Mesenchymal stem cell (in vitro differentiated cells and primary cell): ENCODE data around the gene CD163L1.

Experiments
- DNase-seq: peaks from one replicate; pipeline ENCODE4 v3.0.0-alpha.2; 2013
- H2AFZ ChIP-seq: one replicate; pipeline ENCODE4 v1.6.1; 2013; ENCODE audit warnings: low read depth, mild to moderate bottlenecking, control low read depth, inconsistent platforms, low read length, moderate library complexity
- H2AK5ac ChIP-seq: 2 replicates; pipeline ENCODE4 v1.6.1; 2013; ENCODE audit warnings: low read length, moderate library complexity, mild to moderate bottlenecking, inconsistent platforms; ENCODE audit not compliant: severe bottlenecking
- H2BK120ac ChIP-seq: one replicate; pipeline ENCODE4 v1.6.1; 2013; ENCODE audit warnings: low read depth, mild to moderate bottlenecking, inconsistent platforms, low read length, moderate library complexity
- H2BK12ac ChIP-seq, 2 experiments: one replicate each; pipeline ENCODE4 v1.6.1; 2013; ENCODE audit warnings: inconsistent platforms in 2 of 2, low read length in 2 of 2, mild to moderate bottlenecking in 2 of 2, moderate library complexity in 2 of 2, control low read depth in 1 of 2
- H2BK15ac ChIP-seq: one replicate; pipeline ENCODE4 v1.6.1; 2013; ENCODE audit warnings: mild to moderate bottlenecking, low read depth, inconsistent platforms; ENCODE audit not compliant: poor library complexity, severe bottlenecking
- H2BK5ac ChIP-seq: 2 replicates; pipeline ENCODE4 v1.6.1; 2013; ENCODE audit warnings: low read depth, mild to moderate bottlenecking, low read length, control low read depth, inconsistent platforms; ENCODE audit not compliant: poor library complexity, severe bottlenecking
- H3K14ac ChIP-seq, 2 experiments: one replicate each; pipeline ENCODE4 v1.6.1; 2013; ENCODE audit warnings: inconsistent platforms in 2 of 2, low read length in 2 of 2, control low read depth in 1 of 2, mild to moderate bottlenecking in 1 of 2, moderate library complexity in 1 of 2
- H3K18ac ChIP-seq, 2 experiments: one replicate each; pipeline ENCODE4 v1.6.1; 2013; ENCODE audit warnings: inconsistent platforms in 2 of 2, low read length in 2 of 2, control low read depth in 1 of 2, low read depth in 1 of 2, mild to moderate bottlenecking in 1 of 2
- H3K23ac ChIP-seq, 2 experiments: one replicate each; pipeline ENCODE4 v1.6.1; 2013; ENCODE audit warnings: inconsistent platforms in 2 of 2, low read length in 2 of 2, mild to moderate bottlenecking in 2 of 2, moderate library complexity in 2 of 2, control low read depth in 1 of 2
- H3K27ac ChIP-seq: 2 replicates; pipeline ENCODE4 v1.5.1; 2013; ENCODE audit warnings: mild to moderate bottlenecking, moderate library complexity, low read length, control low read depth, inconsistent platforms; ENCODE audit not compliant: poor library complexity, severe bottlenecking
- H3K27me3 ChIP-seq, 2 experiments: 2 replicates each; pipeline versions ENCODE4 v1.6.1 to v1.7.0; 2013; ENCODE audit warnings: low read length in 2 of 2, mild to moderate bottlenecking in 2 of 2, moderate library complexity in 2 of 2, control low read depth in 1 of 2, inconsistent platforms in 1 of 2; ENCODE audit not compliant: control insufficient read depth in 1 of 2, insufficient read depth in 1 of 2
- H3K36me3 ChIP-seq, 2 experiments: 2 replicates each; pipeline versions ENCODE4 v1.6.1 to v1.7.0; 2013; ENCODE audit warnings: low read length in 2 of 2, control low read depth in 1 of 2, inconsistent platforms in 1 of 2, low read depth in 1 of 2, mild to moderate bottlenecking in 1 of 2; ENCODE audit not compliant: insufficient read depth in 2 of 2, control insufficient read depth in 1 of 2
- H3K4ac ChIP-seq, 2 experiments: one replicate each; pipeline ENCODE4 v1.6.1; 2013; ENCODE audit warnings: inconsistent platforms in 2 of 2, low read length in 2 of 2, mild to moderate bottlenecking in 2 of 2, moderate library complexity in 2 of 2, control low read depth in 1 of 2, low read depth in 1 of 2
- H3K4me1 ChIP-seq: 2 replicates; pipeline ENCODE4 v1.6.1; 2013; ENCODE audit warnings: low read depth, low read length, control low read depth; ENCODE audit not compliant: control insufficient read depth, insufficient read depth
- H3K4me2 ChIP-seq: 2 replicates; pipeline ENCODE4 v1.6.1; 2013; ENCODE audit warnings: low read length, mild to moderate bottlenecking, inconsistent platforms; ENCODE audit not compliant: poor library complexity, severe bottlenecking
- H3K4me3 ChIP-seq, 2 experiments: 2 replicates each; pipeline versions ENCODE4 v1.5.1 to v1.7.0; 2013; ENCODE audit warnings: low read length in 2 of 2, mild to moderate bottlenecking in 2 of 2, control low read depth in 1 of 2, low read depth in 1 of 2; ENCODE audit not compliant: insufficient read depth in 1 of 2
- H3K79me1 ChIP-seq: replicated peaks from 2 replicates; pipeline ENCODE4 v1.6.1; 2013; ENCODE audit warnings: mild to moderate bottlenecking, control low read depth, low read length, inconsistent platforms; ENCODE audit not compliant: poor library complexity, severe bottlenecking
- H3K9ac ChIP-seq: 2 replicates; pipeline ENCODE4 v1.7.0; 2013; ENCODE audit warnings: mild to moderate bottlenecking, low read length, moderate library complexity
- H3K9me3 ChIP-seq: 2 replicates; pipeline ENCODE4 v1.7.0; 2013; ENCODE audit warnings: mild to moderate bottlenecking, low read length; ENCODE audit not compliant: control insufficient read depth
- H4K8ac ChIP-seq: one replicate; pipeline ENCODE4 v1.6.1; 2013; ENCODE audit warnings: inconsistent platforms, mild to moderate bottlenecking, low read length, moderate library complexity
- H4K91ac ChIP-seq: one replicate; pipeline ENCODE4 v1.6.1; 2013; ENCODE audit warnings: mild to moderate bottlenecking, low read length, inconsistent platforms
- WGBS: methylation state at CpG from one replicate; pipeline ENCODE4 v1.1.7; 2013; ENCODE audit warnings: mixed read lengths; 5-methylcytosine and 5-hydroxymethylcytosine counted together

Gene CD163L1

DNA sequence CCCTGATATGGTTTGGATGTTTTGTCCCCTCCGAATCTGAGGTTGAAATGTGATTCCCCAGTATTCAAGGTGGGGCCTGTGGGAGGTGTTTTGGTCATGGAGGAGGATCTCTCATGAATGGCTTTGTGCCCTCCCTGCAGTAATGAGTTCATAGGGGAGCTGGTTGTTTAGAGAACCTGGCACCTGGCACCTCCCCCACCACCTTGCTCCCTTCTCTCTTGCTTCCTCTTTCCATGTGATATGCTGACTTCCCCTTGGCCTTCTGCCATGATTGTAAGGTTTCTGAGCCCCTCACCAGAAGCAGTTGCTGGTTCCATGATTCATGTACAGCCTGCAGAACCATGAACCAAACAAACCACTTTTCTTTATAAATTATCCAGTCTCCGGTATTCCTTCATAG, 32.6 kb downstream of the CD163L1 start:
- H2BK120ac ChIP-seq: no peak overlapping the region
- no peak for DNase-seq
- H3K23ac ChIP-seq: no peak overlapping the region
- no peak overlapping the region for H2BK15ac ChIP-seq
- no peak overlapping the region for H2AFZ ChIP-seq
- no peaks in the 10 kb centered on the region for H3K79me1 ChIP-seq
- H3K27ac ChIP-seq: no peak overlapping the region
- H3K4ac ChIP-seq: no peak overlapping the region
- H3K14ac ChIP-seq: no peak overlapping the region
- H3K4me2 ChIP-seq: no peak overlapping the region
- no peak overlapping the region for H2BK5ac ChIP-seq
- no peak overlapping the region for H3K9ac ChIP-seq
- no peaks in the 10 kb centered on the region for H3K36me3 ChIP-seq
- H3K27me3 ChIP-seq: no peaks in the 10 kb centered on the region
- no peak overlapping the region for H2AK5ac ChIP-seq
- H2BK12ac ChIP-seq: no peak overlapping the region
- no peak overlapping the region for H3K4me3 ChIP-seq
- H3K9me3 ChIP-seq: peaks cover 7% of the 10 kb centered on the region
- WGBS: 100% methylated on average over 2 of the region's 2 CpGs
- H4K91ac ChIP-seq: no peak overlapping the region
- H3K18ac ChIP-seq: no peak overlapping the region
- no peaks in the 10 kb centered on the region for H3K4me1 ChIP-seq
- no peak overlapping the region for H4K8ac ChIP-seq

DNA sequence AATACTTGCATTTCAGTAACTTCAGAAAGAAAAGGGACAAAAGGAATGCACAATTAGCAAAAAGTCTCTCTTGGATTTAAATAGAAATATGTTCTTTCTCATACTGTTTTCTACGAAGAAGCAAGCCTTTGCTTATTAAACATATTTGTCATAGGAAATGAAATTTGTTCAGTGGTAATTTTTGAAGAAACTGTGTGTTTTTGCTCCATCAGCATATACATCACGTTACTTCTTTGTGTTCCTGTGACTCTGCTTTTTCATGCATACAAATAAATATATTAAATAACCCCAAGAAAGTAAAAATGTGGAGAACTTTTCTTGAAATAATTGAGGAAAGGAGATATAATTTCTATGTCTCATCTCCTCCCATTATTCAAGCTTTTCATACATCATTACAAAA, 39.7 kb downstream of the CD163L1 start:
- Histone ChIP-seq H3K4me2 (no peak overlapping the region), H3K4ac (no peak overlapping the region), H2AFZ (no peak overlapping the region), H3K14ac (no peak overlapping the region), H2BK15ac (no peak overlapping the region), H3K4me1 (no peaks in the 10 kb centered on the region), H4K8ac (no peak overlapping the region), H2BK5ac (no peak overlapping the region), H2BK12ac (no peak overlapping the region), H4K91ac (no peak overlapping the region), H3K79me1 (no peaks in the 10 kb centered on the region), H3K23ac (no peak overlapping the region), H3K27ac (no peak overlapping the region), H3K36me3 (no peaks in the 10 kb centered on the region), H3K9me3 (no peaks in the 10 kb centered on the region), H3K18ac (no peak overlapping the region), H2AK5ac (no peak overlapping the region), H3K9ac (no peak overlapping the region), H2BK120ac (no peak overlapping the region), H3K4me3 (no peak overlapping the region), H3K27me3 (no peaks in the 10 kb centered on the region)
- WGBS: no CpG with 5 or more reads among the region's 2 CpGs
- DNase-seq: no peak

DNA sequence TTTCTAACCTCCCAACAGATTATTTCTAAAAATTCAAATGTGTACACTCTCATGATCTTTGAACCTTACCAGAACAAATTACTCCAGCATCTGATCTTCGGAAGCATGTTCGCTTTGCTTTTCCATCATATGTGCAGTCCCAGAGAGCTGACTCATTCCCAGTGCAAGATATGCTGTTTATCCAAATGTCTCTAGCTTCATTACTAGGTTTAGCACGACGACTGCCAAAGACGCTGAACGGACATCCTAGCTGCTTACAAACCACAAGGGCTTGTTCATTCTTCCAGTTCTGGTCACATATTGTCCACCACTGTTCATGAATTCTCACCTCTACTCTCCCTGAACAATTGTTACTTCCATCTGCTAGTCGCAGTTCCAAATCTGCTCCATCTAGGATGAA, 40.5 kb downstream of the CD163L1 start:
- Histone ChIP-seq H3K27me3 (no peaks in the 10 kb centered on the region), H3K27ac (no peak overlapping the region), H4K91ac (no peak overlapping the region), H2AK5ac (no peak overlapping the region), H2BK120ac (no peak overlapping the region), H3K23ac (no peak overlapping the region), H3K4ac (no peak overlapping the region), H3K4me1 (no peaks in the 10 kb centered on the region), H3K18ac (no peak overlapping the region), H2BK5ac (no peak overlapping the region), H3K4me3 (no peak overlapping the region), H3K14ac (no peak overlapping the region), H4K8ac (no peak overlapping the region), H3K9ac (no peak overlapping the region), H3K9me3 (no peaks in the 10 kb centered on the region), H3K36me3 (no peaks in the 10 kb centered on the region), H3K4me2 (no peak overlapping the region), H3K79me1 (no peaks in the 10 kb centered on the region), H2BK12ac (no peak overlapping the region), H2AFZ (no peak overlapping the region), H2BK15ac (no peak overlapping the region)
- WGBS: 86% methylated on average over 6 of the region's 7 CpGs
- no peak for DNase-seq

DNA sequence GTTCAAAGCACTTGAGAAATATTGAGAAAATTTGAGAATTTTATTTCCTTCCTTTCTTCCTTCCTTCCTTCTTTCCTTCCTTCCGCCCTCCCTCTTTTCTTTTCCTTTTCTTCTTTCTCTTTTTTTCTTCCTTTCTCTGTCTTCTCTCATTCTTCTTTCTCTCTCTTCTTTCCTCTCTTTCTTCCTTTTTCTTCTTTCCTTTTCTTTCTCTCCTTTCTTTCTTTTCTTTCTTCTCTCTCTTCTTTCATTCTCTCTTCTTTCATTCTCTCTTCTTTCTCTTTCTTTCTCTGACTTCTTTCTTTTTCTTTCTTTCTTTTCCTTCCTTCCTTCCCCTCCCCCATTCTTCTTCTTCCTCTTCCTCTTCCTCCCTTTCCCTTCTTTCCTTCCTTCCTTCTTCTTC, 44.9 kb downstream of the CD163L1 start:
- Histone ChIP-seq H3K14ac (no peak overlapping the region), H3K4me2 (no peak overlapping the region), H3K79me1 (no peaks in the 10 kb centered on the region), H4K91ac (no peak overlapping the region), H3K9ac (no peak overlapping the region), H4K8ac (no peak overlapping the region), H2BK5ac (no peak overlapping the region), H2BK12ac (no peak overlapping the region), H3K27ac (no peak overlapping the region), H2AFZ (no peak overlapping the region), H3K27me3 (no peaks in the 10 kb centered on the region), H3K4me3 (no peak overlapping the region), H2BK120ac (no peak overlapping the region), H3K4me1 (no peaks in the 10 kb centered on the region), H3K18ac (no peak overlapping the region), H3K9me3 (no peaks in the 10 kb centered on the region), H3K23ac (no peak overlapping the region), H3K4ac (no peak overlapping the region), H2BK15ac (no peak overlapping the region), H2AK5ac (no peak overlapping the region), H3K36me3 (peaks cover 0 to 3% of the 10 kb centered on the region in 2 experiments)
- 88% methylated on average over 1 of the region's 1 CpG for WGBS
- DNase-seq: no peak
